Panc1 (cell line): ENCODE measurements around the gene STX1A. TPM values are rescaled to one million over a fixed set of nuclear protein-coding genes. Genes with fewer than 3 reads are reported as not detected.
"Not testable (repeated sequence)": the region's sequence is repeated elsewhere in the genome, so short reads cannot be mapped to it uniquely, and the experiment has no call there.

Experiments
- ATAC-seq: fragments of 200-7000 bp; cut with Tn5 transposase; 2 replicates; pipeline ENCODE4 v1.9.1; 2020; ENCODE audit warnings: mild to moderate bottlenecking, moderate library complexity
- BruUV-seq: library from RNA; stranded (reverse); fragments of 400-500 nt; replicated peaks from 2 replicates; lab custom pipeline; 2021; lab: Mats Ljungman, UMichigan
- CTCF ChIA-PET: fragments of 300-600 bp; sonication (Branson Sonifier 250); formaldehyde crosslinking; loops from one replicate; lab custom pipeline; 2022; ENCODE audit warnings: antibody characterized with exemption; lab: Charles Lee
- POLR2A ChIA-PET: fragments of 300-600 bp; sonication (Branson Sonifier 250); formaldehyde crosslinking; loops from one replicate; lab custom pipeline; 2022; ENCODE audit warnings: antibody characterized with exemption; lab: Charles Lee
- DNase-seq: peaks from one replicate; pipeline ENCODE4 v3.0.0-alpha.2; 2010; ENCODE audit warnings: low read depth, low spot score
- H3K27ac ChIP-seq: 2 replicates; pipeline ENCODE4 v1.5.1; 2011; ENCODE audit warnings: mild to moderate bottlenecking, low read length, inconsistent platforms
- H3K27me3 ChIP-seq: fragments of 200-500 bp; sonication (Bioruptor generic); 2 replicates; pipeline ENCODE4 v1.6.0; 2014; ENCODE audit warnings: low read length, inconsistent platforms; ENCODE audit not compliant: control insufficient read depth, insufficient read depth
- H3K36me3 ChIP-seq: fragments of 200-500 bp; sonication (Bioruptor generic); 2 replicates; pipeline ENCODE4 v1.5.1; 2014; ENCODE audit warnings: inconsistent platforms, mild to moderate bottlenecking, low read length, moderate library complexity; ENCODE audit not compliant: control insufficient read depth, insufficient read depth
- H3K4me1 ChIP-seq: 2 replicates; pipeline ENCODE4 v1.5.1; 2011; ENCODE audit warnings: inconsistent platforms, mild to moderate bottlenecking, low read length, moderate library complexity; ENCODE audit not compliant: control insufficient read depth, insufficient read depth
- H3K4me3 ChIP-seq, 2 experiments: 2 replicates each; pipeline ENCODE4 v1.5.1; 2011 to 2012; ENCODE audit warnings: low read depth in 2 of 2, low read length in 2 of 2, mild to moderate bottlenecking in 2 of 2, inconsistent platforms in 1 of 2, moderate library complexity in 1 of 2
- H3K9me3 ChIP-seq: fragments of 200-500 bp; sonication (Bioruptor generic); 2 replicates; pipeline ENCODE4 v1.5.1; 2014; ENCODE audit warnings: low read depth, mild to moderate bottlenecking, inconsistent platforms, low read length, moderate library complexity; ENCODE audit not compliant: control insufficient read depth, insufficient read depth
- CTCF ChIP-seq: fragments of 450-650 bp; IDR thresholded peaks from 2 replicates; pipeline ENCODE4 v1.5.1; 2017; ENCODE audit warnings: mild to moderate bottlenecking
- POLR2AphosphoS5 ChIP-seq: IDR thresholded peaks from 2 replicates; pipeline ENCODE4 v1.6.1; 2012; ENCODE audit warnings: mild to moderate bottlenecking, low read depth, low read length, moderate library complexity
- REST ChIP-seq, 2 experiments: IDR thresholded peaks; 2 replicates each; pipeline ENCODE4 v1.6.1; 2011 to 2012; ENCODE audit warnings: low read depth in 2 of 2, control low read depth in 1 of 2, low read length in 1 of 2, mild to moderate bottlenecking in 1 of 2, moderate library complexity in 1 of 2; ENCODE audit not compliant: insufficient read depth in 1 of 2
- SIN3A ChIP-seq: IDR thresholded peaks from 2 replicates; pipeline ENCODE4 v1.6.1; 2012; ENCODE audit warnings: low read depth, mild to moderate bottlenecking, low read length, moderate library complexity, borderline replicate concordance; ENCODE audit not compliant: insufficient read depth
- TCF7L2 ChIP-seq: IDR thresholded peaks from 2 replicates; pipeline ENCODE4 v1.6.1; 2011; ENCODE audit warnings: mild to moderate bottlenecking, low read depth, low read length, inconsistent platforms
- in situ Hi-C: cut with HindIII; loops from 2 replicates; pipeline ENCODE4 v1.10.0; 2016; ENCODE audit warnings: low sequenced_read_pairs, low pct_unique_long_range_greater_than_20kb
- intact Hi-C: fragments of 100-400 bp; cut with micrococcal nuclease; formaldehyde crosslinking; loops from one replicate; pipeline ENCODE4 v1.10.0; 2022; ENCODE audit not compliant: unreplicated experiment
- total RNA-seq: library from RNA; stranded (reverse); gene quantifications from one replicate; pipeline ENCODE4 v1.2.1, GENCODE V29; 2021; ENCODE audit not compliant: unreplicated experiment

STX1A gene
- total RNA-seq, 1 experiment from 2014 or later, result 80.9 TPM

DNA sequence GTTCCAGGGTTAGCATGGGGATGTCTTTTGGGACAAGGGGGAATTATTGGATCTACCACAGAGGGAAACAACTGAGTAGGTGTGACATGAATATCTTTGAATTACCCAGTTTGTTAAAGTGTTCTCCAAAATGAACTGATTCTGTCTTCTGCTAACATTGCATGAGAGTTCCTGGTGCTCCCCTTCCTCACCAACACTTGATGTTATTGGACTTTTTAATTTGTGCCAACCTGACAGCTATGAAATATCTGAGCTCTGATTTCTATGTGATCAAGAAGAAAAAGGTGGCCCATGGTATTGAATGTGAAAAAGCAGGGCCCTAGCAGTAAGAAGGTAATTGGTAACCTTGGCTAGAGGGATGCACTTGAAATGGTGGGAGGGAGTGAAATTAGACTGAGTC is 56.4 kb downstream of the STX1A start:
- Histone ChIP-seq H3K4me1 (peaks cover 8% of the 10 kb centered on the region; the same call in 1 of the 2 replicates), H3K27me3 (no peaks in the 10 kb centered on the region), H3K9me3 (no peaks in the 10 kb centered on the region), H3K27ac (no peak overlapping the region), H3K4me3 (no peak overlapping the region), H3K36me3 (no peaks in the 10 kb centered on the region)
- ATAC-seq (no peak), DNase-seq (no peak)
- in situ Hi-C loops (no loop called here), intact Hi-C loops (no loop called here)
- ChIA-PET CTCF (interaction anchor here (0.7 kb wide), 1 partner anchor 75 kb away, joined by 4 read pairs; no protein-coding TSS in a partner anchor), POLR2A (no interaction called here)
- TF ChIP-seq POLR2AphosphoS5 (no peak), CTCF (no peak), REST (IDR thresholded peaks at IDR 0.05; ENCODE audit: insufficient read depth in 1 of 2, low read depth in 2 of 2, low read length in 1 of 2) (no peak), SIN3A (no peak), TCF7L2 (no peak)
- BruUV-seq, result no TSS peak

DNA sequence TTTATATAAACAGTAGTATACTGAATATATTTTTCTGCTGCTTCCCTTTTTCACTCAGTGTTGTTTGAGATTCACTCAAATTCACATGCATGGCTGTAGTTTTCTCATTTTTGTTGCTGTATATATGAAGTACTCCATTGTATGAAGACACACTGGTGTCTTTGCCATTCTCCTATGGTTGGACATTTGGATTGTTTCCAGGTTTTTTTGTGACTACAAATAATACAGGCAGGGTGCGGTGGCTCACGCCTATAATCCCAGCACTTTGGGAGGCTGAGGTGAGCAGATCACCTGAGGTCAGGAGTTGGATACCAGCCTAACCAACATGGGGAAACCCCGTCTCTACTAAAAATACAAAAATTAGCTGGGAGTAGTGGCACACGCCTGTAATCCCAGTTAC is 58.9 kb downstream of the STX1A start:
- POLR2A ChIA-PET, BruUV-seq, H3K36me3 ChIP-seq, H3K27ac ChIP-seq, H3K27me3 ChIP-seq, H3K4me1 ChIP-seq, ATAC-seq, intact Hi-C loops, in situ Hi-C loops, CTCF ChIA-PET, DNase-seq, H3K4me3 ChIP-seq, H3K9me3 ChIP-seq: not testable (repeated sequence)

- TF ChIP-seq SIN3A, result no peak
- no peak for TF ChIP-seq REST (IDR thresholded peaks at IDR 0.05; ENCODE audit: insufficient read depth in 1 of 2, low read depth in 2 of 2, low read length in 1 of 2)
- TF ChIP-seq TCF7L2, result no peak
- TF ChIP-seq POLR2AphosphoS5, result no peak
- TF ChIP-seq CTCF, result no peak
- H3K36me3 ChIP-seq, result no peaks in the 10 kb centered on the region
- in situ Hi-C loops (no loop called here), intact Hi-C loops (no loop called here)
- H3K4me3 ChIP-seq, result no peak overlapping the region
- H3K4me1 ChIP-seq, result no peaks in the 10 kb centered on the region
- ChIA-PET POLR2A (no interaction called here), CTCF (no interaction called here)
- H3K9me3 ChIP-seq, result no peaks in the 10 kb centered on the region
- ATAC-seq, result no peak
- BruUV-seq, result no TSS peak
- H3K27me3 ChIP-seq, result no peaks in the 10 kb centered on the region
- DNase-seq, result no peak
- H3K27ac ChIP-seq, result no peak overlapping the region
Observed at GRCh38 chr7:73659983-73660382, 59.5 kb downstream of the STX1A start.

DNA sequence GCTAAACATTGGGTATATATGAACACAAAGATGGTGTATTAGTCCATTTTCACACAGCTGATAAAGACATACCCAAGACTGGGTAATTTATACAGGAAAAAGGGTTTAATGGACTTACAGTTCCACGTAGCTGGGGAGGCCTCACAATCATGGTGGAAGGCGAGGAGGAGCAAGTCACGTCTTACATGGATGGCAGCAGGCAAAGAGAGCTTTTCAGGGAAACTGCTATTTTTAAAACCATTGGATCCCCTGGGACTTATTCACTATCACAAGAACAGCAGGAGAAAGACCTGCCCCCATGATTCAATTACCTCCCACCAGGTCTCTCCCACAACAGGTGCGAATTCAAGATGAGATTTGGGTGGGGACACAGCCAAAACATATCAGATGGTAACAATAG is 64.2 kb downstream of the STX1A start:
- in situ Hi-C loops, DNase-seq, ATAC-seq, BruUV-seq, H3K9me3 ChIP-seq, POLR2A ChIA-PET, H3K4me3 ChIP-seq, CTCF ChIA-PET, H3K27me3 ChIP-seq, H3K27ac ChIP-seq, intact Hi-C loops, H3K36me3 ChIP-seq, H3K4me1 ChIP-seq: not testable (repeated sequence)
